ENCODE measurements around the gene CERT1.

The CERT1 gene

GRCh38 chr5:75472973-75473372, 38.5 kb downstream of the CERT1 start:
- no peak for DNase-seq (ENCODE audit: low spot score)

GRCh38 chr5:75471193-75471592, 40.2 kb downstream of the CERT1 start:
- no peak for DNase-seq (ENCODE audit: low spot score)

GRCh38 chr5:75469017-75469416, 42.4 kb downstream of the CERT1 start:
- DNase-seq (ENCODE audit: low spot score): no peak

GRCh38 chr5:75468593-75468992, 42.8 kb downstream of the CERT1 start:
- DNase-seq (ENCODE audit: low spot score): no peak

GRCh38 chr5:75466006-75466716, 45.3 kb downstream of the CERT1 start:
- no peak for DNase-seq (ENCODE audit: low spot score)

- no peak for DNase-seq (ENCODE audit: low spot score)
Observed at GRCh38 chr5:75465480-75465879, 45.9 kb downstream of the CERT1 start.

GRCh38 chr5:75463726-75464125, 47.7 kb downstream of the CERT1 start:
- no peak for DNase-seq (ENCODE audit: low spot score)

- no peak for DNase-seq (ENCODE audit: low spot score)
Observed at GRCh38 chr5:75461679-75462078, 49.8 kb downstream of the CERT1 start.

- DNase-seq (ENCODE audit: low spot score): no peak
Observed at GRCh38 chr5:75460942-75461610, 50.4 kb downstream of the CERT1 start.

- no peak for DNase-seq (ENCODE audit: low spot score)
Observed at GRCh38 chr5:75460532-75460931, 50.9 kb downstream of the CERT1 start.

- DNase-seq (ENCODE audit: low spot score): no peak
Observed at GRCh38 chr5:75457691-75458090, 53.7 kb downstream of the CERT1 start.

GRCh38 chr5:75457161-75457560, 54.3 kb downstream of the CERT1 start:
- DNase-seq (ENCODE audit: low spot score): no peak

GRCh38 chr5:75450069-75450468, 61.4 kb downstream of the CERT1 start:
- no peak for DNase-seq (ENCODE audit: low spot score)

GRCh38 chr5:75446068-75446467, 65.4 kb downstream of the CERT1 start:
- DNase-seq (ENCODE audit: low spot score): no peak

- DNase-seq (ENCODE audit: low spot score): no peak
Observed at GRCh38 chr5:75441560-75441959, 69.9 kb downstream of the CERT1 start.

- no peak for DNase-seq (ENCODE audit: low spot score)
Observed at GRCh38 chr5:75439276-75439675, 72.2 kb downstream of the CERT1 start.

- no peak for DNase-seq (ENCODE audit: low spot score)
Observed at GRCh38 chr5:75438722-75439121, 72.7 kb downstream of the CERT1 start.

- no peak for DNase-seq (ENCODE audit: low spot score)
Observed at GRCh38 chr5:75435096-75435495, 76.3 kb downstream of the CERT1 start.

GRCh38 chr5:75433814-75434506, 77.5 kb downstream of the CERT1 start:
- no peak for DNase-seq (ENCODE audit: low spot score)

- no peak for DNase-seq (ENCODE audit: low spot score)
Observed at GRCh38 chr5:75414241-75414640, 97.2 kb downstream of the CERT1 start.

GRCh38 chr5:75412111-75412990, 99.1 kb downstream of the CERT1 start:
- DNase-seq (ENCODE audit: low spot score): no peak

- DNase-seq (ENCODE audit: low spot score): no peak
Observed at GRCh38 chr5:75405296-75405695, 106.1 kb downstream of the CERT1 start.

Measured in CD4-positive, alpha-beta T cell treated with Interleukin-6 at 100 ng/mL for 8 hours (primary cell).